Gastroesophageal sphincter (tissue), 3 donors: Measurements from ENCODE around the gene PLCG2.

Experiments used
- CTCF ChIP-seq, 4 experiments: fragments of 200-600 bp in 2 of 4; fragments of 450-650 bp in 2 of 4; sonication (generic) in 1 of 4; IDR thresholded peaks; one replicate each; pipeline ENCODE4 v1.5.1; 2017 to 2019; ENCODE audit warnings: antibody characterized with exemption in 4 of 4, mild to moderate bottlenecking in 2 of 4, moderate library complexity in 2 of 4
- POLR2AphosphoS5 ChIP-seq: sonication (generic); formaldehyde crosslinking; IDR thresholded peaks from one replicate; pipeline ENCODE4 v1.6.1; 2017; ENCODE audit warnings: antibody characterized with exemption

GRCh38 chr16:81994485-81994884, 215.4 kb downstream of the PLCG2 start:
- TF ChIP-seq CTCF (IDR thresholded peaks at IDR 0.05) (no peak), POLR2AphosphoS5 (no peak)
